Nephron progenitor cell (in vitro differentiated cells): ENCODE measurements around the gene EPHA4.

Experiments
- DNase-seq: peaks from one replicate; pipeline ENCODE4 v3.0.0; 2021
- H3K27ac Mint-ChIP-seq: 2 replicates; pipeline ENCODE4 v1.8.0; 2021; ENCODE audit warnings: mild to moderate bottlenecking, moderate library complexity, mixed read lengths
- H3K27me3 Mint-ChIP-seq: 2 replicates; pipeline ENCODE4 v1.8.0; 2021; ENCODE audit warnings: mild to moderate bottlenecking, low read depth, mixed read lengths; ENCODE audit not compliant: poor library complexity
- H3K36me3 Mint-ChIP-seq: 2 replicates; pipeline ENCODE4 v1.8.0; 2021; ENCODE audit warnings: low read depth, mixed read lengths
- H3K4me1 Mint-ChIP-seq: 2 replicates; pipeline ENCODE4 v1.8.0; 2021; ENCODE audit warnings: mixed read lengths
- H3K4me3 Mint-ChIP-seq: 2 replicates; pipeline ENCODE4 v1.8.0; 2021; ENCODE audit warnings: mild to moderate bottlenecking, moderate library complexity, mixed read lengths
- H3K9me3 Mint-ChIP-seq: 2 replicates; pipeline ENCODE4 v1.8.0; 2021; ENCODE audit warnings: mild to moderate bottlenecking, moderate library complexity, mixed read lengths
- CTCF ChIP-seq: fragments of 200-600 bp; sonication (generic); IDR thresholded peaks from 2 replicates; pipeline ENCODE4 v1.5.0; 2021; ENCODE audit warnings: antibody characterized with exemption

Gene EPHA4

GRCh38 chr2:221551864-221552263 is 20.2 kb downstream of the EPHA4 start:
- no peak for DNase-seq
- TF ChIP-seq CTCF = no peak
- Mint-ChIP-seq H3K27me3 (no peaks in the 10 kb centered on the region), H3K4me3 (peak overlapping the region; percentile 15), H3K9me3 (peaks cover 17% of the 10 kb centered on the region), H3K36me3 (peaks cover 57% of the 10 kb centered on the region), H3K4me1 (peaks cover 68% of the 10 kb centered on the region), H3K27ac (peak overlapping the region; percentile 18)

- peaks cover 56% of the 10 kb centered on the region for H3K4me1 Mint-ChIP-seq
- TF ChIP-seq CTCF = no peak
- peaks cover 2% of the 10 kb centered on the region for H3K27me3 Mint-ChIP-seq
- DNase-seq = no peak
- no peak overlapping the region for H3K27ac Mint-ChIP-seq
- H3K9me3 Mint-ChIP-seq = peaks cover 25% of the 10 kb centered on the region
- no peak overlapping the region for H3K4me3 Mint-ChIP-seq
- H3K36me3 Mint-ChIP-seq = peaks cover 77% of the 10 kb centered on the region
These were observed 23.0 kb downstream of the EPHA4 start for GRCh38 chr2:221549143-221549542.

- no peak for TF ChIP-seq CTCF
- H3K27me3 Mint-ChIP-seq = peaks cover 2% of the 10 kb centered on the region
- no peak overlapping the region for H3K27ac Mint-ChIP-seq
- no peak overlapping the region for H3K4me3 Mint-ChIP-seq
- peaks cover 25% of the 10 kb centered on the region for H3K9me3 Mint-ChIP-seq
- no peak for DNase-seq
- H3K4me1 Mint-ChIP-seq = peaks cover 41% of the 10 kb centered on the region
- peaks cover 78% of the 10 kb centered on the region for H3K36me3 Mint-ChIP-seq
These were observed 25.4 kb downstream of the EPHA4 start for GRCh38 chr2:221546505-221547225.

- H3K9me3 Mint-ChIP-seq = peaks cover 8% of the 10 kb centered on the region
- H3K27ac Mint-ChIP-seq = peak overlapping the region; percentile 53
- H3K27me3 Mint-ChIP-seq = peaks cover 5% of the 10 kb centered on the region
- peak overlapping the region; percentile 4 for H3K4me3 Mint-ChIP-seq
- H3K4me1 Mint-ChIP-seq = peaks cover 46% of the 10 kb centered on the region
- TF ChIP-seq CTCF = no peak
- no peak for DNase-seq
- peaks cover 52% of the 10 kb centered on the region for H3K36me3 Mint-ChIP-seq
These were observed 30.9 kb downstream of the EPHA4 start for GRCh38 chr2:221541131-221541735.

GRCh38 chr2:221539246-221539645 is 32.9 kb downstream of the EPHA4 start:
- TF ChIP-seq CTCF = no peak
- peak overlapping the region; percentile 60 for H3K27ac Mint-ChIP-seq
- H3K27me3 Mint-ChIP-seq = peaks cover 2% of the 10 kb centered on the region
- DNase-seq = no peak
- no peak overlapping the region for H3K4me3 Mint-ChIP-seq
- H3K4me1 Mint-ChIP-seq = peaks cover 37% of the 10 kb centered on the region
- H3K36me3 Mint-ChIP-seq = peaks cover 46% of the 10 kb centered on the region
- no peaks in the 10 kb centered on the region for H3K9me3 Mint-ChIP-seq

GRCh38 chr2:221535824-221536223 is 36.3 kb downstream of the EPHA4 start:
- peaks cover 46% of the 10 kb centered on the region for H3K4me1 Mint-ChIP-seq
- H3K4me3 Mint-ChIP-seq = no peak overlapping the region
- peaks cover 37% of the 10 kb centered on the region for H3K36me3 Mint-ChIP-seq
- H3K27me3 Mint-ChIP-seq = peaks cover 2% of the 10 kb centered on the region
- DNase-seq = no peak
- TF ChIP-seq CTCF = no peak
- no peaks in the 10 kb centered on the region for H3K9me3 Mint-ChIP-seq
- H3K27ac Mint-ChIP-seq = peak overlapping the region; percentile 40
